Measurements from ENCODE around the gene LILRB5. TPM values are rescaled to one million over a fixed set of nuclear protein-coding genes. Genes with fewer than 3 reads are reported as not detected.

Gene LILRB5
- total and polyA plus RNA-seq, 3 donors from 2014 or later: 1.9 to 8.7 (median 4.4) TPM

GRCh38 chr19:54252845-54253244, 4.2 kb downstream of the LILRB5 start:
- no peaks in the 10 kb centered on the region for H3K4me1 ChIP-seq
- TF ChIP-seq POLR2A (IDR thresholded peaks at IDR 0.05) (no peak), CTCF (IDR thresholded peaks at IDR 0.05) (no peak)
- WGBS, 2 donors: 82 to 90% methylated on average over 11 of the region's 11 CpGs
- intact Hi-C loops (cut with DNase I; ENCODE audit: low total_unique reads): no loop called here
- no peaks in the 10 kb centered on the region for H3K9me3 ChIP-seq
- H3K27ac ChIP-seq: no peak overlapping the region
- H3K36me3 ChIP-seq (ENCODE audit: low read depth, missing control alignments): no peaks in the 10 kb centered on the region
- DNase-seq: no peak
- no peaks in the 10 kb centered on the region for H3K27me3 ChIP-seq
- no peak overlapping the region for H3K4me3 ChIP-seq

GRCh38 chr19:54252243-54252642, 4.8 kb downstream of the LILRB5 start:
- H3K36me3 ChIP-seq (ENCODE audit: low read depth, missing control alignments): no peaks in the 10 kb centered on the region
- intact Hi-C loops (cut with DNase I; ENCODE audit: low total_unique reads): no loop called here
- TF ChIP-seq POLR2A (IDR thresholded peaks at IDR 0.05) (no peak), CTCF (IDR thresholded peaks at IDR 0.05) (no peak)
- H3K9me3 ChIP-seq: no peaks in the 10 kb centered on the region
- DNase-seq: no peak
- no peaks in the 10 kb centered on the region for H3K27me3 ChIP-seq
- no peak overlapping the region for H3K27ac ChIP-seq
- H3K4me1 ChIP-seq: no peaks in the 10 kb centered on the region
- 78 to 83% methylated on average over 5 to 9 of the region's 9 CpGs for WGBS, 2 donors
- H3K4me3 ChIP-seq: no peak overlapping the region

GRCh38 chr19:54248016-54248601, 9.0 kb downstream of the LILRB5 start:
- no peak for DNase-seq

GRCh38 chr19:54247106-54247930, 9.8 kb downstream of the LILRB5 start:
- TF ChIP-seq POLR2A (IDR thresholded peaks at IDR 0.05): no peak
- TF ChIP-seq CTCF (IDR thresholded peaks at IDR 0.05): no peak
- DNase-seq: no peak
- H3K27me3 ChIP-seq: no peaks in the 10 kb centered on the region
- H3K36me3 ChIP-seq (ENCODE audit: low read depth, missing control alignments): no peaks in the 10 kb centered on the region
- no peaks in the 10 kb centered on the region for H3K9me3 ChIP-seq
- no peak overlapping the region for H3K4me3 ChIP-seq
- WGBS, 2 donors: 88 to 91% methylated on average over 16 to 20 of the region's 20 CpGs
- H3K4me1 ChIP-seq: no peaks in the 10 kb centered on the region
- no peak overlapping the region for H3K27ac ChIP-seq
- intact Hi-C loops (cut with DNase I; ENCODE audit: low total_unique reads): no loop called here

More at GRCh38 chr19:54248016-54248601, 9.0 kb downstream of the LILRB5 start:
- intact Hi-C loops (cut with DNase I; ENCODE audit: low total_unique reads): no loop called here
- Histone ChIP-seq H3K27me3 (no peaks in the 10 kb centered on the region), H3K27ac (no peak overlapping the region), H3K9me3 (no peaks in the 10 kb centered on the region), H3K4me1 (no peaks in the 10 kb centered on the region), H3K4me3 (no peak overlapping the region), H3K36me3 (ENCODE audit: low read depth, missing control alignments) (no peaks in the 10 kb centered on the region)
- no peak for TF ChIP-seq POLR2A (IDR thresholded peaks at IDR 0.05)
- TF ChIP-seq CTCF (IDR thresholded peaks at IDR 0.05): no peak
- 71 to 72% methylated on average over 8 of the region's 8 CpGs for WGBS, 2 donors
